GM20431 (cell line): ENCODE measurements around the gene ABHD12.

Source experiments
- in situ Hi-C: fragments of 300-500 bp; cut with MseI, MboI; formaldehyde crosslinking; loops from one replicate; pipeline ENCODE4 v1.15.0; 2020; ENCODE audit warnings: low sequenced_read_pairs; ENCODE audit not compliant: unreplicated experiment

ABHD12 gene

GRCh38 chr20:25389401-25389857 lies 1.2 kb downstream of the ABHD12 start:
- in situ Hi-C loops: no loop called here

GRCh38 chr20:25382704-25383370 lies 7.8 kb downstream of the ABHD12 start:
- in situ Hi-C loops: no loop called here

GRCh38 chr20:25380945-25381614 lies 9.6 kb downstream of the ABHD12 start:
- in situ Hi-C loops: no loop called here

- in situ Hi-C loops: no loop called here
These were observed 11.5 kb downstream of the ABHD12 start for GRCh38 chr20:25378884-25379733.

GRCh38 chr20:25378189-25378883 lies 12.3 kb downstream of the ABHD12 start:
- in situ Hi-C loops: no loop called here

GRCh38 chr20:25376886-25377285 lies 13.7 kb downstream of the ABHD12 start:
- in situ Hi-C loops: no loop called here

GRCh38 chr20:25376236-25376635 lies 14.4 kb downstream of the ABHD12 start:
- in situ Hi-C loops: no loop called here

GRCh38 chr20:25374842-25375241 lies 15.8 kb downstream of the ABHD12 start:
- in situ Hi-C loops: no loop called here

- in situ Hi-C loops: no loop called here
These were observed 17.9 kb downstream of the ABHD12 start for GRCh38 chr20:25372584-25373336.

GRCh38 chr20:25369971-25370370 lies 20.7 kb downstream of the ABHD12 start:
- in situ Hi-C loops: no loop called here

GRCh38 chr20:25369529-25369928 lies 21.1 kb downstream of the ABHD12 start:
- in situ Hi-C loops: no loop called here

GRCh38 chr20:25368976-25369375 lies 21.7 kb downstream of the ABHD12 start:
- in situ Hi-C loops: no loop called here

GRCh38 chr20:25368526-25368925 lies 22.1 kb downstream of the ABHD12 start:
- in situ Hi-C loops: no loop called here

- in situ Hi-C loops: no loop called here
These were observed 25.5 kb downstream of the ABHD12 start for GRCh38 chr20:25364879-25365699.

- in situ Hi-C loops: no loop called here
These were observed 26.4 kb downstream of the ABHD12 start for GRCh38 chr20:25364180-25364788.

GRCh38 chr20:25361287-25361683 lies 29.4 kb downstream of the ABHD12 start:
- in situ Hi-C loops: no loop called here

GRCh38 chr20:25360631-25361286 lies 29.9 kb downstream of the ABHD12 start:
- in situ Hi-C loops: no loop called here
